Fibroblast of villous mesenchyme (primary cell): ENCODE data around the gene IL18RAP. TPM values are rescaled to one million over a fixed set of nuclear protein-coding genes. Genes with fewer than 3 reads are reported as not detected.

Experiments
- DNase-seq: peaks from one replicate; pipeline ENCODE4 v3.0.0-alpha.2; 2010; ENCODE audit warnings: low read depth
- H3K4me3 ChIP-seq: 2 replicates; pipeline ENCODE4 v1.5.1; 2011; ENCODE audit warnings: low read depth, mild to moderate bottlenecking, low read length
- CTCF ChIP-seq: IDR thresholded peaks from 2 replicates; pipeline ENCODE4 v1.5.1; 2012; ENCODE audit warnings: low read depth, mild to moderate bottlenecking, low read length; ENCODE audit not compliant: insufficient read depth
- total RNA-seq: library from RNA; depleted of rRNA; stranded (reverse); fragments of >200 nt; gene quantifications from 2 replicates; pipeline ENCODE4 v1.2.3, GENCODE V29; 2012

The IL18RAP gene, protein sequence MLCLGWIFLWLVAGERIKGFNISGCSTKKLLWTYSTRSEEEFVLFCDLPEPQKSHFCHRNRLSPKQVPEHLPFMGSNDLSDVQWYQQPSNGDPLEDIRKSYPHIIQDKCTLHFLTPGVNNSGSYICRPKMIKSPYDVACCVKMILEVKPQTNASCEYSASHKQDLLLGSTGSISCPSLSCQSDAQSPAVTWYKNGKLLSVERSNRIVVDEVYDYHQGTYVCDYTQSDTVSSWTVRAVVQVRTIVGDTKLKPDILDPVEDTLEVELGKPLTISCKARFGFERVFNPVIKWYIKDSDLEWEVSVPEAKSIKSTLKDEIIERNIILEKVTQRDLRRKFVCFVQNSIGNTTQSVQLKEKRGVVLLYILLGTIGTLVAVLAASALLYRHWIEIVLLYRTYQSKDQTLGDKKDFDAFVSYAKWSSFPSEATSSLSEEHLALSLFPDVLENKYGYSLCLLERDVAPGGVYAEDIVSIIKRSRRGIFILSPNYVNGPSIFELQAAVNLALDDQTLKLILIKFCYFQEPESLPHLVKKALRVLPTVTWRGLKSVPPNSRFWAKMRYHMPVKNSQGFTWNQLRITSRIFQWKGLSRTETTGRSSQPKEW
- total RNA-seq = not detected in 2 replicates

DNA sequence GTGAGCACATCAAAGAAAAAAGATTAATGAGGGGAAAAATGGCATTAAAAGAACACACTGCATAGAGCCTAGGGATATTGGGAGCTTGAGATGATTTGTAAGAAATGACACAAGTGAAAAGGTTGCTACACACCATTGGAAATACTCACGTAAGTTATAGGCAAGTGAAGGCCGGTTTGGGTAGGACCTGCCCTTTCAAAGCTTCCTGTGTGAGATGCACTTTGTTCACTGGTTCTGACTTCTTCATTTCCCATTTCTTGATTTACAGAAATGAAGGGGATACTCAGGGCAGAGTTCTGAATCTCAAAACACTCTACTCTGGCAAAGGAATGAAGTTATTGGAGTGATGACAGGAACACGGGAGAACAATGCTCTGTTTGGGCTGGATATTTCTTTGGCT is at the start of gene IL18RAP:
Gene IL18RAP (plus strand): TSS at position 251 of the 400 bp plus-strand sequence. CDS start 118 bp downstream, at position 369.
- no peak within 1 kb of the TSS for H3K4me3 ChIP-seq
- no peak for TF ChIP-seq CTCF
- no peak for DNase-seq

DNA sequence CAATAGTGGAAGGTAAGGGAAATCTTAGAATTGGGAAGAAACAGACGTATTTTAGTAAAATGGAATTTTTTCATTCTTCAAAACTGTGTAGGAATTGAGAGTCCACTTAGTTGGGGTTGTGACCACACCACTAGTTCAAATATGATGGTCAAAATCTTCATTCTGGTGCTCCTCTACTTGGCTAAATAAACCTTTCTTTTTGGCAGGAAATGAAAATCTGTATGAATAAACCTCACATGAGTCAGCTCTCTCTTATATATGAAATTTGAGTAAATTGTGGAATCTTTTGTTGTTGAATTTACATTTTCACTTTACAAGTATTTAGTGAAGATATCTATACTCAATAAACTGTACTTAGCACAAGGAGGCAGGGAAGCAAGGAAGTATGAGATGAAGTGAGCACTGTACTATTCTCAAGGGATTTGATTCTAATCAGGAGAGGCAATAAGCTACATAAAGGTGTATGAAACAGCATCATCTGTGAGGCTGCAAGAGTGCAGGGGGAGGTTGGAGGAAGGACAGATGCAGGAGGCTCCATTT is 46.8 kb upstream of the IL18RAP start:
- no peak for TF ChIP-seq CTCF
- DNase-seq = no peak
- no peak overlapping the region for H3K4me3 ChIP-seq

DNA sequence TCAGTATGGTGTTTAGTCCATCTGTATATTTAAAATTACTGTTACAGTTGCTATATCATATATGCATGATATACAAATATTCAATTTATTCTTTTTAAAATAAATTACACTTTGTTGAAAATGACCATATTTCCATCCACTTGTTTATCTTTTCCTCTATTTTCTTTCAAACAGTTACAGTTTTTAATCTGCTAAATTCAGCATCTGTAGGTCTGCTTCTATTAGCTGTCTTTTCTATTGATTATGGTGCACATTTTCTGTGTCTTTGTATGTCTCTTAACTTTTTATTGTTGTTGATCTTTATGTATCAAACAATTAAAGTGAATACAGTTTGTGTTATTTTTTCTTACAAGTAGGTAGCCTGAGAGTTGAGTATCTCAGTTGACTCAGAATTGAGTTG is 39.2 kb upstream of the IL18RAP start:
- no peak for TF ChIP-seq CTCF
- DNase-seq = no peak
- H3K4me3 ChIP-seq = no peak overlapping the region

GRCh38 chr2:102385522-102385921 is 37.4 kb upstream of the IL18RAP start:
- H3K4me3 ChIP-seq = no peak overlapping the region
- no peak for TF ChIP-seq CTCF
- DNase-seq = no peak

GRCh38 chr2:102386004-102386403 is 37.0 kb upstream of the IL18RAP start:
- H3K4me3 ChIP-seq = no peak overlapping the region
- TF ChIP-seq CTCF = no peak
- no peak for DNase-seq

- no peak overlapping the region for H3K4me3 ChIP-seq
- no peak for DNase-seq
- TF ChIP-seq CTCF = no peak
These were observed 36.0 kb upstream of the IL18RAP start for GRCh38 chr2:102386867-102387541.
